Naive thymus-derived CD4-positive, alpha-beta T cell (primary cell): ENCODE measurements around the gene GOT2. TPM values are rescaled to one million over a fixed set of nuclear protein-coding genes. Genes with fewer than 3 reads are reported as not detected.
A peak's percentile ranks its signal among the peaks of the same experiment; 100 is the strongest.

Experiments used
- ATAC-seq: fragments of 150-1000 bp; cut with Tn5 transposase; 2 replicates; pipeline ENCODE4 v1.10.0; 2021; ENCODE audit warnings: mild to moderate bottlenecking, moderate library complexity
- CTCF ChIA-PET: fragments of 350-600 bp; sonication (Branson Sonifier 250); formaldehyde crosslinking; loops from one replicate; lab custom pipeline; 2021; ENCODE audit warnings: antibody characterized with exemption; lab: Charles Lee
- POLR2A ChIA-PET: fragments of 350-600 bp; sonication (Branson Sonifier 250); formaldehyde crosslinking; loops from one replicate; lab custom pipeline; 2021; ENCODE audit warnings: antibody characterized with exemption, inconsistent platforms; lab: Charles Lee
- DNase-seq, 9 donors: peaks; one replicate each; pipeline versions ENCODE4 v3.0.0 to v3.0.0-alpha.2; 2020 to 2022; ENCODE audit warnings: mixed read lengths in 1 of 9
- H3K27ac ChIP-seq: one replicate; pipeline ENCODE4 v1.7.0; 2013; ENCODE audit warnings: mild to moderate bottlenecking, low read depth, low read length, moderate library complexity
- H3K27me3 ChIP-seq, 2 donors: one replicate each; pipeline ENCODE4 v1.7.0; 2013; ENCODE audit warnings: low read length in 2 of 2, mild to moderate bottlenecking in 2 of 2, moderate library complexity in 2 of 2; ENCODE audit not compliant: control insufficient read depth in 2 of 2, insufficient read depth in 2 of 2
- H3K36me3 ChIP-seq, 3 experiments: 1 replicate in 2 of 3; 2 replicates in 1 of 3; pipeline ENCODE4 v1.7.0; 2013; ENCODE audit warnings: low read length in 3 of 3, mild to moderate bottlenecking in 3 of 3, moderate library complexity in 1 of 3; ENCODE audit not compliant: insufficient read depth in 3 of 3, control insufficient read depth in 2 of 3
- H3K4me1 ChIP-seq, 2 donors: one replicate each; pipeline ENCODE4 v1.7.0; 2013; ENCODE audit warnings: low read length in 2 of 2, mild to moderate bottlenecking in 2 of 2, moderate library complexity in 1 of 2; ENCODE audit not compliant: control insufficient read depth in 2 of 2, insufficient read depth in 2 of 2
- H3K4me3 ChIP-seq: 2 replicates; pipeline ENCODE4 v1.7.0; 2013; ENCODE audit warnings: mild to moderate bottlenecking, low read length
- H3K9me3 ChIP-seq, 3 experiments: 1 replicate in 2 of 3; 2 replicates in 1 of 3; pipeline ENCODE4 v1.7.0; 2013; ENCODE audit warnings: low read length in 3 of 3; ENCODE audit not compliant: control insufficient read depth in 2 of 3
- H3K27ac Mint-ChIP-seq, 9 donors: one replicate each; pipeline ENCODE4 v1.8.0; 2020 to 2022; ENCODE audit warnings: mixed read lengths in 9 of 9, mild to moderate bottlenecking in 8 of 9, moderate library complexity in 5 of 9, inconsistent platforms in 2 of 9
- H3K27me3 Mint-ChIP-seq, 5 donors: one replicate each; pipeline ENCODE4 v1.8.0; 2021 to 2022; ENCODE audit warnings: mixed read lengths in 5 of 5, mild to moderate bottlenecking in 1 of 5
- H3K36me3 Mint-ChIP-seq, 5 donors: one replicate each; pipeline ENCODE4 v1.8.0; 2020 to 2022; ENCODE audit warnings: mixed read lengths in 5 of 5, mild to moderate bottlenecking in 3 of 5, inconsistent platforms in 1 of 5
- H3K4me1 Mint-ChIP-seq, 7 donors: one replicate each; pipeline ENCODE4 v1.8.0; 2020 to 2022; ENCODE audit warnings: mixed read lengths in 7 of 7, mild to moderate bottlenecking in 3 of 7, inconsistent platforms in 1 of 7
- H3K4me3 Mint-ChIP-seq, 10 donors: one replicate each; pipeline ENCODE4 v1.8.0; 2020 to 2022; ENCODE audit warnings: mild to moderate bottlenecking in 10 of 10, mixed read lengths in 10 of 10, moderate library complexity in 6 of 10, inconsistent platforms in 2 of 10
- H3K9me3 Mint-ChIP-seq, 11 donors: one replicate each; pipeline ENCODE4 v1.8.0; 2020 to 2022; ENCODE audit warnings: mixed read lengths in 11 of 11, mild to moderate bottlenecking in 4 of 11, inconsistent platforms in 1 of 11, moderate library complexity in 1 of 11
- intact Hi-C, 2 donors: fragments of 100-400 bp; cut with micrococcal nuclease; formaldehyde crosslinking; loops; one replicate each; pipeline ENCODE4 v1.15.1; 2023
- polyA plus RNA-seq, 2 donors: library from polyadenylated mRNA; unstranded; fragments of 300-500 nt; fragmentation: Illumina TruSeq; gene quantifications; one replicate each; pipeline ENCODE4 v1.2.3, GENCODE V29; 2021
- total RNA-seq, 6 experiments: library from RNA in 5 of 6; stranded (reverse) in 5 of 6; gene quantifications; 1 replicate in 5 of 6; 2 replicates in 1 of 6; pipeline ENCODE4 v1.2.3 and lab custom pipeline; 2021 to 2026

GOT2 gene
- total and polyA plus RNA-seq, 7 experiments from 2014 or later: 24.3 to 90.1 (median 38.1) TPM

DNA sequence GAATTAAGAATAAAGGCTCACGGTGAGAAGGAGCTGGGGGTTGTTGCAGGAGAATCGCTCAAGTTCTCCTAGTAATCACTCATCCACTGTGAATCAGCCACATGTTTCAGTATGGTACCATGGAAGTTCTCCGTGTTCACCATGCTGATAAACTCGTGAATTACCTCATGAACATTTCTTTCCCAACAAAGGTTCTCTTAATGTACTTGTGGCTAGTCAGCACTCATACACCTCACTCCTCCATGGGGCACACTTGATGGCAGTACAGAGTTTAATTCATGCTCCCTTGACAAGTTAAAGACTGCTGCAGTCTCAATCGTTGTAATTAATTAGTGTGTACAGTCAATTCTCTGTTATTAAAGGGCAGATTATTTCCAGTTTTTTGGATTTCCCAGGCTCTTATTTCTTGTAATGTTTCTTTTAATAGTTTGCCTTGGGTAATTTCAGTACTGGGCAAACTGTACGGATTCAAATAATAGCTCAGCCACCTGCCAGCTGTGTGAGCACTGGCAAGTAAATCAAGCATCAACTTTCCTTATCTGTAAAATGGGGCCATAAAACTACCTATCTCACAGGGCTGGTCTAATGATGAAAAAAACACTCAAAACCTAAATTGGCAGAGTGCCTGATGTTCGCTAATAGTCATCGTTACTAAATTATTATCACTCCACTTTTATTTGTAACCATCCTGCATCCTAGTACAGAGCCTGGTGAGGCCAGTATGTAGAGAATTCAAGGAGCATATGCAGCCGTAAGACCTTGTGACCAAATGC, 6.1 kb downstream of the GOT2 start:
- DNase-seq: no peak
- Mint-ChIP-seq H3K9me3 (no peaks in the 10 kb centered on the region), H3K27me3 (no peaks in the 10 kb centered on the region), H3K27ac (peak overlapping the region in 1 of 9 donors; percentile 26), H3K4me1 (peaks cover 13 to 40% (median 34%) of the 10 kb centered on the region in 7 donors), H3K36me3 (peaks cover 0 to 10% (median 0%) of the 10 kb centered on the region in 5 donors), H3K4me3 (no peak overlapping the region)
- intact Hi-C loops: no loop called here
- POLR2A ChIA-PET: no interaction called here
- CTCF ChIA-PET: no interaction called here
- Histone ChIP-seq H3K27me3 (no peaks in the 10 kb centered on the region), H3K4me1 (peaks cover 5% of the 10 kb centered on the region in 2 donors), H3K9me3 (no peaks in the 10 kb centered on the region), H3K36me3 (peaks cover 0 to 5% (median 0%) of the 10 kb centered on the region in 3 experiments), H3K4me3 (no peak overlapping the region), H3K27ac (no peak overlapping the region)
- ATAC-seq: no peak

DNA sequence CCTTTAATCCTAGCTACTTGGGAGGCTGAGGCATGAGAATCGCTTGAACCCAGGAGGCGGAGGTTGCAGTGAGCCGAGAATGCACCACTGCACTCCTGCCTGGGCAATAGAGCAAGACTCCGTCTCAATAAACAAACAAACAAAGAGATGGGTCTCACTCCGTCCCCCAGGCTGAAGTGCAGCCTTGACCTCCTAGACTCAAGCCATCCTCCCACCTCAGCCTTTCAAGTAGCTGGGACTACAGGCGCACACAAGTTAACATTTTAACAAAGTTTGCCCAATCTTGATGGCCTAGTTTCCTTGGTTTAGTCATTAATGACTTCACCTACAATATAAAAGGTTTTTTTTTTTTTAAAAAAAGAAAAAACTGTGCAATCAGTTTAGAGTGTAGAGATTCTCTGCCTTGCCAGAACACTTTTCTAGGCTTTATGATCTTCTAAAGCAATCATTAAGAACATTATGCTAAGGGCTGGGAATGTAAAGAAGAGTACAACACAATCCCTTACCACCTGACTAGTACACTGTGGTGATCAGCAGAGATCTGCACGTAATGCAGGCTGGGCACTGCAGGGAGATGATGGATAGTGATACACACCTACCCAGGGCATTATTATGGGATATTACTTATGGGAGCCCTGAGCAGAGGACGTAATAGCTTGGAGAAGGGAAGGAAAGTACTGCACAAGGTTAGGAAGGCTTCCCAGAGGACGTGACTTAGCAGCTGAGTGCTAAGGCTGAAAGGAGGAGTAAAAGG, 6.9 kb downstream of the GOT2 start:
- H3K4me3 Mint-ChIP-seq: no peak overlapping the region
- peaks cover 8 to 32% (median 27%) of the 10 kb centered on the region in 7 donors for H3K4me1 Mint-ChIP-seq
- Histone ChIP-seq H3K9me3 (no peaks in the 10 kb centered on the region), H3K36me3 (peaks cover 0 to 12% (median 3%) of the 10 kb centered on the region in 3 experiments), H3K4me1 (peaks cover 0 to 2% of the 10 kb centered on the region in 2 donors), H3K27ac (no peak overlapping the region), H3K27me3 (no peaks in the 10 kb centered on the region), H3K4me3 (no peak overlapping the region)
- POLR2A ChIA-PET: no interaction called here
- no peak for ATAC-seq
- intact Hi-C loops: no loop called here
- no peaks in the 10 kb centered on the region for H3K27me3 Mint-ChIP-seq
- no peaks in the 10 kb centered on the region for H3K9me3 Mint-ChIP-seq
- CTCF ChIA-PET: no interaction called here
- peak overlapping the region in 2 of 9 donors; percentile 26 to 74 for H3K27ac Mint-ChIP-seq
- no peak for DNase-seq
- peaks cover 0 to 10% (median 0%) of the 10 kb centered on the region in 5 donors for H3K36me3 Mint-ChIP-seq

DNA sequence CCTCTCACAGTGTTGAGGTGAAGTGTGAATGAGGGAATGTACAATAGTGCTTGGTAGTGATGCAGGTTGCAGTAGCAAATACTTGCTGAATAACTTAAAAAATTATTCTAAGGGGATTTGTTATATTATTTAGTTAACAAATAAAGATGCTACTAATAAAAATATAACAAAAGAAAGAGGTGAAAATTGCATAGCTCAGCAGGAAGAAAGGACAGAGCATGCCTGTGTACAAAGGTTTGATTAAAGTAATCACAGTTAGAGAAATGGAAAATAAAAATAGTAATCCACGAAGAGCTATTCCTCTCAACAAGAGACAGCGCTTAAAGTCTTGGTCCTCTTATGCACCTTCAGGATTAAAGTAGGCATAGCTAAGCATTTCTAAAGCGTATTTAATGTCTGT, 11.0 kb downstream of the GOT2 start:
- no peaks in the 10 kb centered on the region for H3K9me3 Mint-ChIP-seq

DNA sequence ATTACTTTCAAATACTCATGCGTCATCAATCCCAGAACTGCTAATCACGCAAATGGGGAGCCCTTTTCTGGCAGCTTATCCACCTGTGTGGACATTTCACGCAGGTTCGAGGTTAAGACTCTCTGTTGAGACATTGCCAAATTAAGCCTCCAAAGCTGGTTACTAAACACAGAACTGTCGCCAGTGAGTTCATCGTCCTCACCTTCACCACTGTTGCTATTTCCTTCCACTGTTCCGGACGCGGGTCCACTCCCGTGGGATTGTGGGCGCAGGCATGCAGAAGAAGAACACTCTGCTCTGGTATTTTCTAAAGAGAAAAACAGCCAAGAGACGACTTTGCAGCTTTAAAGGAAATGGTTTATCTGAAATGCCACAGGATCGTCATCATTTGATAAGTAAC, 16.1 kb downstream of the GOT2 start:
- H3K4me3 Mint-ChIP-seq: no peak overlapping the region
- H3K4me1 Mint-ChIP-seq: no peaks in the 10 kb centered on the region
- no peak overlapping the region for H3K4me3 ChIP-seq
- peaks cover 13 to 70% (median 14%) of the 10 kb centered on the region in 3 experiments for H3K36me3 ChIP-seq
- no peaks in the 10 kb centered on the region for H3K9me3 ChIP-seq
- ChIA-PET POLR2A (no interaction called here), CTCF (interaction anchor here (0.7 kb wide), 1 partner anchor 99 kb away, joined by 4 read pairs; no protein-coding TSS in a partner anchor)
- intact Hi-C loops: no loop called here
- no peaks in the 10 kb centered on the region for H3K27me3 ChIP-seq
- H3K27me3 Mint-ChIP-seq: no peaks in the 10 kb centered on the region
- H3K36me3 Mint-ChIP-seq: peaks cover 21 to 46% (median 28%) of the 10 kb centered on the region in 5 donors
- H3K4me1 ChIP-seq: no peaks in the 10 kb centered on the region
- ATAC-seq (no peak), DNase-seq (no peak)
- H3K27ac ChIP-seq: no peak overlapping the region
- no peaks in the 10 kb centered on the region for H3K9me3 Mint-ChIP-seq
- H3K27ac Mint-ChIP-seq: no peak overlapping the region

More for the DNA sequence above, 11.0 kb downstream of the GOT2 start:
- H3K9me3 ChIP-seq: no peaks in the 10 kb centered on the region
- H3K4me1 ChIP-seq: no peaks in the 10 kb centered on the region
- Mint-ChIP-seq H3K4me3 (no peak overlapping the region), H3K27me3 (no peaks in the 10 kb centered on the region), H3K36me3 (peaks cover 3 to 24% (median 11%) of the 10 kb centered on the region in 5 donors), H3K27ac (no peak overlapping the region), H3K4me1 (peaks cover 0 to 5% (median 3%) of the 10 kb centered on the region in 7 donors)
- DNase-seq (no peak), ATAC-seq (no peak)
- no peak overlapping the region for H3K27ac ChIP-seq
- ChIA-PET POLR2A (no interaction called here), CTCF (no interaction called here)
- no peaks in the 10 kb centered on the region for H3K27me3 ChIP-seq
- H3K4me3 ChIP-seq: no peak overlapping the region
- intact Hi-C loops: no loop called here
- peaks cover 8 to 43% (median 14%) of the 10 kb centered on the region in 3 experiments for H3K36me3 ChIP-seq

DNA sequence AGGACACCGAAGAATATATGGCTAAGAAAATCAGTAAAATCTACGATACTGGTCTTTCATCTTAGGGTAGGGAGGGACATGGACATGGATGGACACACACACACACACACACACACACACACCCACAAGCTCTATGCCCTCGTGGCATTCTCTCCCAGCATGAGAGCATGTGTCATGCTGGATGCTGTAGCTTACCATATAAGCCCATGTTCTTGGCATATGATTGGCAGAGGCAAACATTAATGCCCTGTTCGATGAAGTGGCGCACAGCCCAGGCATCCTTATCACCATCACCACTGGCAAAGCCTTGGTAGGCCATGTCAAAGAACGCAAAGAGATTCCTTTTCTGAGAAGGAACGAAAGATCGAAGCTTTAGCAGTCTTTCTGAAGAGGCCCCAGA, 17.6 kb downstream of the GOT2 start:
- ATAC-seq: no peak

DNA sequence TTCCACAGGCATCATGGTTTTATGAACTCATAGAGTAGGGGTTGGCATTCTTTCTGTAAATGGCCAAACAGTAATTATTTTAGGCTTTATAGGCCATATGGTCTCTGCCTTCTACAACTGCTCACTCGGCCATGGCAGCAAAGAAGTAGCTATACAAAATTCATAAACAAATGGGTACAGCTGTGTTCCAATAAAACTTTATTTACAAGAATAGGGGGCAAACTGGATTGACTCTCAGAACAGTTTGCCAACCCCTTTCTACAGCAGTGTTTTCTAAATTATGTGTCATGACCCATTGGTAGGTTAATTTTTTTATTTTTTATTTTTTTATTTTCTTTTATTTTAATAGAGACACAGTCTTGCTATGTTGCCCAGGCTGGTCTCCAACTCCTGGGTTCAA, 20.4 kb downstream of the GOT2 start:
- no peak for ATAC-seq
- Mint-ChIP-seq H3K27ac (peak overlapping the region in 1 of 9 donors; percentile 19), H3K9me3 (no peaks in the 10 kb centered on the region), H3K27me3 (no peaks in the 10 kb centered on the region), H3K4me3 (no peak overlapping the region), H3K36me3 (peaks cover 21 to 58% (median 27%) of the 10 kb centered on the region in 5 donors), H3K4me1 (no peaks in the 10 kb centered on the region)
- no peaks in the 10 kb centered on the region for H3K27me3 ChIP-seq
- no peak overlapping the region for H3K27ac ChIP-seq
- intact Hi-C loops: no loop called here
- ChIA-PET POLR2A (no interaction called here), CTCF (no interaction called here)
- no peak for DNase-seq
- H3K36me3 ChIP-seq: peaks cover 7 to 57% (median 11%) of the 10 kb centered on the region in 3 experiments
- no peak overlapping the region for H3K4me3 ChIP-seq
- no peaks in the 10 kb centered on the region for H3K4me1 ChIP-seq
- no peaks in the 10 kb centered on the region for H3K9me3 ChIP-seq

More for the DNA sequence above, 17.6 kb downstream of the GOT2 start:
- Mint-ChIP-seq H3K9me3 (no peaks in the 10 kb centered on the region), H3K4me1 (no peaks in the 10 kb centered on the region), H3K36me3 (peaks cover 21 to 55% (median 32%) of the 10 kb centered on the region in 5 donors), H3K27ac (no peak overlapping the region), H3K4me3 (no peak overlapping the region), H3K27me3 (no peaks in the 10 kb centered on the region)
- Histone ChIP-seq H3K4me1 (no peaks in the 10 kb centered on the region), H3K27me3 (no peaks in the 10 kb centered on the region), H3K9me3 (no peaks in the 10 kb centered on the region), H3K27ac (no peak overlapping the region), H3K4me3 (no peak overlapping the region), H3K36me3 (peaks cover 11 to 68% (median 13%) of the 10 kb centered on the region in 3 experiments)
- ChIA-PET POLR2A (no interaction called here), CTCF (no interaction called here)
- no peak for DNase-seq
- intact Hi-C loops: no loop called here
